ENCODE measurements around the gene POTEH.
"Not testable (repeated sequence)": the region's sequence is repeated elsewhere in the genome, so short reads cannot be mapped to it uniquely, and the experiment has no call there.

POTEH gene

GRCh38 chr22:15689749-15690125 is at the start of gene POTEH:
Gene POTEH (plus strand): TSS chr22:15690026. CDS start chr22:15690078, 52 bp downstream.
- not testable (repeated sequence) for DNase-seq

GRCh38 chr22:15642288-15642861 is 47.5 kb upstream of the POTEH start:
- not testable (repeated sequence) for DNase-seq

GRCh38 chr22:15651954-15652353 is 37.9 kb upstream of the POTEH start:
- DNase-seq: not testable (repeated sequence)

GRCh38 chr22:15652738-15653137 is 37.1 kb upstream of the POTEH start:
- not testable (repeated sequence) for DNase-seq

- not testable (repeated sequence) for DNase-seq
These were observed 36.6 kb upstream of the POTEH start for GRCh38 chr22:15653241-15653640.

- not testable (repeated sequence) for DNase-seq
These were observed 28.7 kb upstream of the POTEH start for GRCh38 chr22:15661102-15661501.

GRCh38 chr22:15664682-15665081 is 25.1 kb upstream of the POTEH start:
- DNase-seq: not testable (repeated sequence)

GRCh38 chr22:15665478-15665877 is 24.3 kb upstream of the POTEH start:
- DNase-seq: not testable (repeated sequence)

- DNase-seq: not testable (repeated sequence)
These were observed 20.4 kb upstream of the POTEH start for GRCh38 chr22:15669430-15669829.

GRCh38 chr22:15679702-15680101 is 10.1 kb upstream of the POTEH start:
- DNase-seq: not testable (repeated sequence)

- DNase-seq: not testable (repeated sequence)
These were observed 5.7 kb upstream of the POTEH start for GRCh38 chr22:15684115-15684514.

GRCh38 chr22:15684695-15685094 is 5.1 kb upstream of the POTEH start:
- DNase-seq: not testable (repeated sequence)

GRCh38 chr22:15685641-15686040 is 4.2 kb upstream of the POTEH start:
- not testable (repeated sequence) for DNase-seq

GRCh38 chr22:15687086-15687485 is 2.7 kb upstream of the POTEH start:
- DNase-seq: not testable (repeated sequence)

- not testable (repeated sequence) for DNase-seq
These were observed 2.1 kb upstream of the POTEH start for GRCh38 chr22:15687676-15688075.

GRCh38 chr22:15688090-15688489 is 1.7 kb upstream of the POTEH start:
- DNase-seq: not testable (repeated sequence)

- DNase-seq: not testable (repeated sequence)
These were observed 646 bp upstream of the POTEH start for GRCh38 chr22:15689012-15689748.

- not testable (repeated sequence) for DNase-seq
These were observed 23.8 kb downstream of the POTEH start for GRCh38 chr22:15713600-15713999.

GRCh38 chr22:15714125-15714524 is 24.3 kb downstream of the POTEH start:
- not testable (repeated sequence) for DNase-seq

GRCh38 chr22:15721884-15722283 is 32.1 kb downstream of the POTEH start:
- not testable (repeated sequence) for DNase-seq

- not testable (repeated sequence) for DNase-seq
These were observed 39.5 kb downstream of the POTEH start for GRCh38 chr22:15729209-15729917.

GRCh38 chr22:15731023-15731422 is 41.2 kb downstream of the POTEH start:
- not testable (repeated sequence) for DNase-seq

GRCh38 chr22:15734411-15734810 is 44.6 kb downstream of the POTEH start:
- not testable (repeated sequence) for DNase-seq
